ENCODE results near the gene CALML5. TPM values are rescaled to one million over a fixed set of nuclear protein-coding genes. Genes with fewer than 3 reads are reported as not detected.

CALML5 gene
- total RNA-seq, 1 experiment from 2014 or later = not detected

DNA sequence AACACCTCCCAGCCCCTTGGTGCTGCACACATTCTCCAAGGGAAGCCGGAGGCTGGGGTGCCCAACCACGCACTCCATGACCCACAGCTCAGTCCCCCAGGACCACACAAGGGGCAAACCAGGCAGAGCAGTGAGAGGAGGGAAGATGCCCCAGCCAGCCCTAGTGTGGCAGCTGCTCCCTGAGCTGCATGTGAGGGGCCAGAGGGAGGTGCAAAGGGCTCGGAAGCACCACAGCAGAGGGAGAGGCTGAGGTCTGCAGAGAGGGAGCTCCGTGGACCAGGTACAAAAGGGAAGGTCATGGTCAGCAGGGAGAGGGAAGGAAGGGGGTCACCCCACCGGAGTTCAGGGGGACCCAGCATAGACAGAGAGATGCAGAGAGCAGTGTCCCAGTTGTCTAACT is 1.5 kb upstream of the CALML5 start:
- no peak overlapping the region for H3K27ac Mint-ChIP-seq
- no peaks in the 10 kb centered on the region for H3K36me3 Mint-ChIP-seq

DNA sequence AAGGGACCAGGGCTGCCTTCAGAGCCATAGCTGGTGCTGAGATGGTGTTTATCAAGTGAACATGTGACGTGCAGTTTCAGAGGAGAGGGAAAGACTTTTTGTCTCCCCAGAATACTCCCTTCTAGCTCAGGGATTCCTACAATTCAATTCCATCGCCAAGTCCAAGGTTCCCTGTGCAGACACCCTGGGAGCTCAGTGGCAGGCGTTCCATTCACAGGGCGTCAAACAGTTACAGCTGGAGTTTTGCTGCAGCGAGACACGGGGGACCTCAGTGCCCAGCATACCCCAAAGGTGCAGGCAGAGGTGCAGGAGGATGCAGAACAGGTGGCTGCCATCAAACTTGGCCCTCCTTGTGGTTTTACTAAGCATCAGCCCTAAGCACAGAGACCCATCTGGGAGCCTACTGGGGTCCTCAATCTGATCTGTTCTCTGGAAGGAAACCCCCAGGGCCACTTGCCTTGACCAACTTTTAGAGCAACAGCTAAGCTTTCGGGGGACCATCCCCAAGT is 846 bp upstream of the CALML5 start:
- ChIA-PET POLR2A (no interaction called here), CTCF (interaction anchor here (0.8 to 1.6 kb wide), 4 partner anchors 11 to 129 kb away, joined by 3 to 8 read pairs (median 4); no protein-coding TSS in a partner anchor)
- no peaks in the 10 kb centered on the region for H3K27me3 Mint-ChIP-seq (ENCODE audit: low read depth)
- no peaks in the 10 kb centered on the region for H3K9me3 Mint-ChIP-seq
- ATAC-seq (no peak), DNase-seq (ENCODE audit: low spot score) (no peak)
- no peak overlapping the region for H3K27ac Mint-ChIP-seq
- no peaks in the 10 kb centered on the region for H3K36me3 Mint-ChIP-seq
- H3K4me1 Mint-ChIP-seq = peaks cover 14% of the 10 kb centered on the region
- no peak overlapping the region for H3K4me3 Mint-ChIP-seq
- TF ChIP-seq ZNF138 (CRISPR knock-in tag; conservative IDR thresholded peaks at IDR 0.05) (no peak), ZNF423 (CRISPR knock-in tag; IDR thresholded peaks at IDR 0.05) (no peak), NR3C1 (CRISPR knock-in tag; conservative IDR thresholded peaks at IDR 0.05; ENCODE audit: low read depth) (no peak), IRF2 (CRISPR knock-in tag; IDR thresholded peaks at IDR 0.05; ENCODE audit: borderline replicate concordance, low read depth) (no peak), EMX1 (CRISPR knock-in tag; IDR thresholded peaks at IDR 0.05) (no peak), NFE2L1 (CRISPR knock-in tag; IDR thresholded peaks at IDR 0.05) (no peak), ETV6 (CRISPR knock-in tag; IDR thresholded peaks at IDR 0.05) (no peak)
- TF ChIP-seq, protein P1, sequence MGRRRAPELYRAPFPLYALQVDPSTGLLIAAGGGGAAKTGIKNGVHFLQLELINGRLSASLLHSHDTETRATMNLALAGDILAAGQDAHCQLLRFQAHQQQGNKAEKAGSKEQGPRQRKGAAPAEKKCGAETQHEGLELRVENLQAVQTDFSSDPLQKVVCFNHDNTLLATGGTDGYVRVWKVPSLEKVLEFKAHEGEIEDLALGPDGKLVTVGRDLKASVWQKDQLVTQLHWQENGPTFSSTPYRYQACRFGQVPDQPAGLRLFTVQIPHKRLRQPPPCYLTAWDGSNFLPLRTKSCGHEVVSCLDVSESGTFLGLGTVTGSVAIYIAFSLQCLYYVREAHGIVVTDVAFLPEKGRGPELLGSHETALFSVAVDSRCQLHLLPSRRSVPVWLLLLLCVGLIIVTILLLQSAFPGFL (CRISPR knock-in tag; IDR thresholded peaks at IDR 0.05; ENCODE audit: borderline replicate concordance) = no peak
- TF ChIP-seq, protein P2, sequence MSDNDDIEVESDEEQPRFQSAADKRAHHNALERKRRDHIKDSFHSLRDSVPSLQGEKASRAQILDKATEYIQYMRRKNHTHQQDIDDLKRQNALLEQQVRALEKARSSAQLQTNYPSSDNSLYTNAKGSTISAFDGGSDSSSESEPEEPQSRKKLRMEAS (CRISPR knock-in tag; IDR thresholded peaks at IDR 0.05) = no peak
- TF ChIP-seq, protein P3, sequence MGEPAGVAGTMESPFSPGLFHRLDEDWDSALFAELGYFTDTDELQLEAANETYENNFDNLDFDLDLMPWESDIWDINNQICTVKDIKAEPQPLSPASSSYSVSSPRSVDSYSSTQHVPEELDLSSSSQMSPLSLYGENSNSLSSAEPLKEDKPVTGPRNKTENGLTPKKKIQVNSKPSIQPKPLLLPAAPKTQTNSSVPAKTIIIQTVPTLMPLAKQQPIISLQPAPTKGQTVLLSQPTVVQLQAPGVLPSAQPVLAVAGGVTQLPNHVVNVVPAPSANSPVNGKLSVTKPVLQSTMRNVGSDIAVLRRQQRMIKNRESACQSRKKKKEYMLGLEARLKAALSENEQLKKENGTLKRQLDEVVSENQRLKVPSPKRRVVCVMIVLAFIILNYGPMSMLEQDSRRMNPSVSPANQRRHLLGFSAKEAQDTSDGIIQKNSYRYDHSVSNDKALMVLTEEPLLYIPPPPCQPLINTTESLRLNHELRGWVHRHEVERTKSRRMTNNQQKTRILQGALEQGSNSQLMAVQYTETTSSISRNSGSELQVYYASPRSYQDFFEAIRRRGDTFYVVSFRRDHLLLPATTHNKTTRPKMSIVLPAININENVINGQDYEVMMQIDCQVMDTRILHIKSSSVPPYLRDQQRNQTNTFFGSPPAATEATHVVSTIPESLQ (CRISPR knock-in tag; IDR thresholded peaks at IDR 0.05) = no peak
- TF ChIP-seq, protein P4, sequence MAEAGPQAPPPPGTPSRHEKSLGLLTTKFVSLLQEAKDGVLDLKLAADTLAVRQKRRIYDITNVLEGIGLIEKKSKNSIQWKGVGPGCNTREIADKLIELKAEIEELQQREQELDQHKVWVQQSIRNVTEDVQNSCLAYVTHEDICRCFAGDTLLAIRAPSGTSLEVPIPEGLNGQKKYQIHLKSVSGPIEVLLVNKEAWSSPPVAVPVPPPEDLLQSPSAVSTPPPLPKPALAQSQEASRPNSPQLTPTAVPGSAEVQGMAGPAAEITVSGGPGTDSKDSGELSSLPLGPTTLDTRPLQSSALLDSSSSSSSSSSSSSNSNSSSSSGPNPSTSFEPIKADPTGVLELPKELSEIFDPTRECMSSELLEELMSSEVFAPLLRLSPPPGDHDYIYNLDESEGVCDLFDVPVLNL (CRISPR knock-in tag; IDR thresholded peaks at IDR 0.05; ENCODE audit: borderline replicate concordance, low read depth) = no peak
- TF ChIP-seq, protein P5, sequence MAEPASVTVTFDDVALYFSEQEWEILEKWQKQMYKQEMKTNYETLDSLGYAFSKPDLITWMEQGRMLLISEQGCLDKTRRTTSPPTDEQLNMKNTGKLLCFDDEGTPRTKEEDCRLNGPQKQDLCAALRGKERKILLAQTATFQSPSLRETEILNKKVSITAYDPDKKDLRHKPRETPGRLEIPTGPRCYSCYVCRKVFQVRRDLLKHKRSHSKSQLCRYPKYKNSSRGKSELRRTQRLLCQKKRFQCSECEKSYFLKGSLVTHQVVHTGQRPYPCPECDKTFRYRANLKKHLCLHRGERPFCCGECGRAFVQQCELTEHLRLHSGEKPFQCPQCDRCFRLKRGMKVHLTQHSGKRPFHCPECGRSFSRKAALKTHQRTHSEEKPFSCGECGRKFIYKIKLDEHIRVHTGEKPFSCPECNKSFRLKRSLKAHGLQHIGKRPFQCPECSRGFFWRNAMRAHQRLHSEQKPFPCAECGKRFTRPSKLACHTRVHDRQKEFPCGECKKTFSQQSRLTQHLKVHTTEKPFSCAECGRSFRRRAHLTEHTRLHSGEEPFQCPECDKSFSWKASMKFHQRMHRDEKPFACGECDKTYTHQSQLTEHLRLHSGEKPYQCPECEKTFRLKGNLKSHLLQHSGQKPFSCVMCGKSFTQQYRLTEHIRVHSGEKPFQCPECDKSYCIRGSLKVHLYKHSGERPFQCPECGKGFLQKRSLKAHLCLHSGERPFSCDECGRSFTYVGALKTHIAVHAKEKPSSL (CRISPR knock-in tag; conservative IDR thresholded peaks at IDR 0.05) = no peak
- TF ChIP-seq, protein P6, sequence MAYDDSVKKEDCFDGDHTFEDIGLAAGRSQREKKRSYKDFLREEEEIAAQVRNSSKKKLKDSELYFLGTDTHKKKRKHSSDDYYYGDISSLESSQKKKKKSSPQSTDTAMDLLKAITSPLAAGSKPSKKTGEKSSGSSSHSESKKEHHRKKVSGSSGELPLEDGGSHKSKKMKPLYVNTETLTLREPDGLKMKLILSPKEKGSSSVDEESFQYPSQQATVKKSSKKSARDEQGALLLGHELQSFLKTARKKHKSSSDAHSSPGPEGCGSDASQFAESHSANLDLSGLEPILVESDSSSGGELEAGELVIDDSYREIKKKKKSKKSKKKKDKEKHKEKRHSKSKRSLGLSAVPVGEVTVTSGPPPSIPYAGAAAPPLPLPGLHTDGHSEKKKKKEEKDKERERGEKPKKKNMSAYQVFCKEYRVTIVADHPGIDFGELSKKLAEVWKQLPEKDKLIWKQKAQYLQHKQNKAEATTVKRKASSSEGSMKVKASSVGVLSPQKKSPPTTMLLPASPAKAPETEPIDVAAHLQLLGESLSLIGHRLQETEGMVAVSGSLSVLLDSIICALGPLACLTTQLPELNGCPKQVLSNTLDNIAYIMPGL (CRISPR knock-in tag; IDR thresholded peaks at IDR 0.05) = no peak
- TF ChIP-seq, protein P7, sequence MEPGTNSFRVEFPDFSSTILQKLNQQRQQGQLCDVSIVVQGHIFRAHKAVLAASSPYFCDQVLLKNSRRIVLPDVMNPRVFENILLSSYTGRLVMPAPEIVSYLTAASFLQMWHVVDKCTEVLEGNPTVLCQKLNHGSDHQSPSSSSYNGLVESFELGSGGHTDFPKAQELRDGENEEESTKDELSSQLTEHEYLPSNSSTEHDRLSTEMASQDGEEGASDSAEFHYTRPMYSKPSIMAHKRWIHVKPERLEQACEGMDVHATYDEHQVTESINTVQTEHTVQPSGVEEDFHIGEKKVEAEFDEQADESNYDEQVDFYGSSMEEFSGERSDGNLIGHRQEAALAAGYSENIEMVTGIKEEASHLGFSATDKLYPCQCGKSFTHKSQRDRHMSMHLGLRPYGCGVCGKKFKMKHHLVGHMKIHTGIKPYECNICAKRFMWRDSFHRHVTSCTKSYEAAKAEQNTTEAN (CRISPR knock-in tag; IDR thresholded peaks at IDR 0.05) = no peak
- TF ChIP-seq, protein P8, sequence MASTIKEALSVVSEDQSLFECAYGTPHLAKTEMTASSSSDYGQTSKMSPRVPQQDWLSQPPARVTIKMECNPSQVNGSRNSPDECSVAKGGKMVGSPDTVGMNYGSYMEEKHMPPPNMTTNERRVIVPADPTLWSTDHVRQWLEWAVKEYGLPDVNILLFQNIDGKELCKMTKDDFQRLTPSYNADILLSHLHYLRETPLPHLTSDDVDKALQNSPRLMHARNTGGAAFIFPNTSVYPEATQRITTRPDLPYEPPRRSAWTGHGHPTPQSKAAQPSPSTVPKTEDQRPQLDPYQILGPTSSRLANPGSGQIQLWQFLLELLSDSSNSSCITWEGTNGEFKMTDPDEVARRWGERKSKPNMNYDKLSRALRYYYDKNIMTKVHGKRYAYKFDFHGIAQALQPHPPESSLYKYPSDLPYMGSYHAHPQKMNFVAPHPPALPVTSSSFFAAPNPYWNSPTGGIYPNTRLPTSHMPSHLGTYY (CRISPR knock-in tag; IDR thresholded peaks at IDR 0.05) = no peak

More for the DNA sequence above, 1.5 kb upstream of the CALML5 start:
- Mint-ChIP-seq H3K9me3 (no peaks in the 10 kb centered on the region), H3K4me3 (no peak overlapping the region), H3K27me3 (ENCODE audit: low read depth) (no peaks in the 10 kb centered on the region), H3K4me1 (peaks cover 20% of the 10 kb centered on the region)
- ChIA-PET CTCF (interaction anchor here (0.8 to 1.4 kb wide), 3 partner anchors 12 to 122 kb away, joined by 3 read pairs; no protein-coding TSS in a partner anchor), POLR2A (no interaction called here)
- TF ChIP-seq FOXP1 (CRISPR knock-in tag; IDR thresholded peaks at IDR 0.05; ENCODE audit: borderline replicate concordance) (no peak), NR3C1 (CRISPR knock-in tag; conservative IDR thresholded peaks at IDR 0.05; ENCODE audit: low read depth) (no peak), TP53 (CRISPR knock-in tag; IDR thresholded peaks at IDR 0.05) (no peak), PRRX2 (CRISPR knock-in tag; IDR thresholded peaks at IDR 0.05) (no peak), FOXK1 (CRISPR knock-in tag; IDR thresholded peaks at IDR 0.05) (no peak), NFE2L1 (CRISPR knock-in tag; IDR thresholded peaks at IDR 0.05) (no peak), MYBL2 (CRISPR knock-in tag; IDR thresholded peaks at IDR 0.05) (no peak), SOX15 (CRISPR knock-in tag; IDR thresholded peaks at IDR 0.05) (no peak), CBFB (CRISPR knock-in tag; IDR thresholded peaks at IDR 0.05; ENCODE audit: low read depth) (no peak), ELF4 (CRISPR knock-in tag; IDR thresholded peaks at IDR 0.05; ENCODE audit: low read depth) (no peak), GABPB1 (CRISPR knock-in tag; IDR thresholded peaks at IDR 0.05) (no peak), ZNF232 (CRISPR knock-in tag; IDR thresholded peaks at IDR 0.05) (no peak)
- TF ChIP-seq, protein P9, sequence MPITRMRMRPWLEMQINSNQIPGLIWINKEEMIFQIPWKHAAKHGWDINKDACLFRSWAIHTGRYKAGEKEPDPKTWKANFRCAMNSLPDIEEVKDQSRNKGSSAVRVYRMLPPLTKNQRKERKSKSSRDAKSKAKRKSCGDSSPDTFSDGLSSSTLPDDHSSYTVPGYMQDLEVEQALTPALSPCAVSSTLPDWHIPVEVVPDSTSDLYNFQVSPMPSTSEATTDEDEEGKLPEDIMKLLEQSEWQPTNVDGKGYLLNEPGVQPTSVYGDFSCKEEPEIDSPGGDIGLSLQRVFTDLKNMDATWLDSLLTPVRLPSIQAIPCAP (CRISPR knock-in tag; IDR thresholded peaks at IDR 0.05) = no peak
- TF ChIP-seq, protein P4 (CRISPR knock-in tag; IDR thresholded peaks at IDR 0.05; ENCODE audit: borderline replicate concordance, low read depth) = no peak
- DNase-seq (ENCODE audit: low spot score) (no peak), ATAC-seq (no peak)

Measured in WTC11 (cell line).